H9 (cell line): ENCODE measurements around the gene EXD1. TPM values are rescaled to one million over a fixed set of nuclear protein-coding genes. Genes with fewer than 3 reads are reported as not detected.

Source experiments
- DNase-seq: peaks from one replicate; pipeline ENCODE4 v3.0.0-alpha.2; 2017
- H2AFZ ChIP-seq: one replicate; pipeline ENCODE4 v1.6.1; 2013; ENCODE audit warnings: mild to moderate bottlenecking, low read length, control low read depth, moderate library complexity
- H2AK5ac ChIP-seq: 2 replicates; pipeline ENCODE4 v1.6.1; 2013; ENCODE audit warnings: low read length, control low read depth, mixed read lengths; ENCODE audit not compliant: insufficient read length
- H2BK120ac ChIP-seq: one replicate; pipeline ENCODE4 v1.6.1; 2013; ENCODE audit warnings: low read depth, mild to moderate bottlenecking, low read length, control low read depth, inconsistent platforms; ENCODE audit not compliant: poor library complexity, severe bottlenecking
- H2BK12ac ChIP-seq: 2 replicates; pipeline ENCODE4 v1.6.1; 2013; ENCODE audit warnings: low read length, control low read depth, mixed read lengths, low read depth; ENCODE audit not compliant: insufficient read length
- H2BK15ac ChIP-seq: 2 replicates; pipeline ENCODE4 v1.6.1; 2013; ENCODE audit warnings: low read depth, low read length, control low read depth
- H2BK20ac ChIP-seq: one replicate; pipeline ENCODE4 v1.6.1; 2013; ENCODE audit warnings: low read depth, mild to moderate bottlenecking, low read length, control low read depth, inconsistent platforms; ENCODE audit not compliant: poor library complexity, severe bottlenecking
- H2BK5ac ChIP-seq: 2 replicates; pipeline ENCODE4 v1.6.1; 2013; ENCODE audit warnings: low read length, control low read depth, mixed read lengths; ENCODE audit not compliant: insufficient read length
- H3K14ac ChIP-seq: 2 replicates; pipeline ENCODE4 v1.6.1; 2013; ENCODE audit warnings: low read length, control low read depth; ENCODE audit not compliant: insufficient read depth
- H3K18ac ChIP-seq: 2 replicates; pipeline ENCODE4 v1.6.1; 2013; ENCODE audit warnings: low read depth, mild to moderate bottlenecking, mixed read lengths, low read length, control low read depth; ENCODE audit not compliant: insufficient read length
- H3K23ac ChIP-seq: 2 replicates; pipeline ENCODE4 v1.6.1; 2013; ENCODE audit warnings: low read length, control low read depth, mixed read lengths, low read depth; ENCODE audit not compliant: insufficient read length
- H3K23me2 ChIP-seq: 2 replicates; pipeline ENCODE4 v1.6.1; 2013; ENCODE audit warnings: low read depth, mild to moderate bottlenecking, mixed read lengths, low read length, control low read depth; ENCODE audit not compliant: insufficient read length, poor library complexity, severe bottlenecking
- H3K27ac ChIP-seq: 2 replicates; pipeline ENCODE4 v1.5.1; 2013; ENCODE audit warnings: low read length, control low read depth, mixed read lengths, low read depth; ENCODE audit not compliant: insufficient read length
- H3K27me3 ChIP-seq: 2 replicates; pipeline ENCODE4 v1.6.1; 2013; ENCODE audit warnings: low read length, control low read depth, inconsistent platforms; ENCODE audit not compliant: insufficient read depth
- H3K4ac ChIP-seq: 2 replicates; pipeline ENCODE4 v1.6.1; 2013; ENCODE audit warnings: low read depth, mild to moderate bottlenecking, control low read depth, inconsistent platforms, low read length, moderate library complexity
- H3K4me1 ChIP-seq: 2 replicates; pipeline ENCODE4 v1.6.1; 2013; ENCODE audit warnings: low read length, control low read depth, inconsistent platforms; ENCODE audit not compliant: insufficient read depth
- H3K4me2 ChIP-seq: 2 replicates; pipeline ENCODE4 v1.6.1; 2013; ENCODE audit warnings: low read length, control low read depth, mixed read lengths; ENCODE audit not compliant: insufficient read length, insufficient read depth
- H3K56ac ChIP-seq: 2 replicates; pipeline ENCODE4 v1.6.1; 2013; ENCODE audit warnings: low read depth, mild to moderate bottlenecking, mixed read lengths, low read length, control low read depth; ENCODE audit not compliant: insufficient read length
- H3K79me1 ChIP-seq: 2 replicates; pipeline ENCODE4 v1.6.1; 2013; ENCODE audit warnings: low read depth, mild to moderate bottlenecking, moderate library complexity, low read length, control low read depth, inconsistent platforms; ENCODE audit not compliant: insufficient read depth, poor library complexity, severe bottlenecking
- H3K79me2 ChIP-seq: 2 replicates; pipeline ENCODE4 v1.6.1; 2013; ENCODE audit warnings: low read length, control low read depth, inconsistent platforms; ENCODE audit not compliant: insufficient read depth
- H3K9ac ChIP-seq: 2 replicates; pipeline ENCODE4 v1.6.1; 2013; ENCODE audit warnings: low read length, control low read depth, mixed read lengths; ENCODE audit not compliant: insufficient read length; ENCODE audit errors: extremely low read depth
- H3K9me3 ChIP-seq: one replicate; pipeline ENCODE4 v1.6.1; 2013; ENCODE audit warnings: low read depth, low read length, inconsistent platforms; ENCODE audit not compliant: control insufficient read depth
- H3T11ph ChIP-seq: one replicate; pipeline ENCODE4 v1.6.1; 2013; ENCODE audit warnings: mild to moderate bottlenecking, low read length, control low read depth, inconsistent platforms
- H4K20me1 ChIP-seq: one replicate; pipeline ENCODE4 v1.6.1; 2013; ENCODE audit not compliant: control insufficient read depth, insufficient read length, insufficient read depth
- H4K5ac ChIP-seq: 2 replicates; pipeline ENCODE4 v1.6.1; 2013; ENCODE audit warnings: low read depth, mild to moderate bottlenecking, mixed read lengths, low read length, control low read depth; ENCODE audit not compliant: insufficient read length
- H4K8ac ChIP-seq: replicated peaks from 2 replicates; pipeline ENCODE4 v1.6.1; 2013; ENCODE audit warnings: low read length, control low read depth, mixed read lengths, low read depth; ENCODE audit not compliant: insufficient read length
- H4K91ac ChIP-seq: 2 replicates; pipeline ENCODE4 v1.6.1; 2013; ENCODE audit warnings: low read depth, mild to moderate bottlenecking, moderate library complexity, mixed read lengths, low read length, control low read depth; ENCODE audit not compliant: insufficient read length
- H3K27ac Mint-ChIP-seq, 3 experiments: 2 replicates in 2 of 3; 3 replicates in 1 of 3; pipeline ENCODE4 v1.8.0; 2020 to 2021; ENCODE audit warnings: mixed read lengths in 3 of 3, mild to moderate bottlenecking in 1 of 3, moderate library complexity in 1 of 3
- H3K27me3 Mint-ChIP-seq: 2 replicates; pipeline ENCODE4 v1.8.0; 2021; ENCODE audit warnings: low read depth, mild to moderate bottlenecking, moderate library complexity, mixed read lengths
- H3K36me3 Mint-ChIP-seq, 3 experiments: 2 replicates in 2 of 3; 3 replicates in 1 of 3; pipeline ENCODE4 v1.8.0; 2020 to 2021; ENCODE audit warnings: low read depth in 3 of 3, mixed read lengths in 3 of 3; ENCODE audit not compliant: insufficient read depth in 1 of 3
- H3K4me1 Mint-ChIP-seq, 2 experiments: 2 replicates each; pipeline ENCODE4 v1.8.0; 2020; ENCODE audit warnings: mixed read lengths in 2 of 2
- H3K4me3 Mint-ChIP-seq, 2 experiments: 2 replicates in 1 of 2; 3 replicates in 1 of 2; pipeline ENCODE4 v1.8.0; 2020 to 2021; ENCODE audit warnings: mild to moderate bottlenecking in 2 of 2, mixed read lengths in 2 of 2, moderate library complexity in 1 of 2
- H3K9me3 Mint-ChIP-seq, 2 experiments: 2 replicates in 1 of 2; 3 replicates in 1 of 2; pipeline ENCODE4 v1.8.0; 2020; ENCODE audit warnings: mild to moderate bottlenecking in 2 of 2, mixed read lengths in 2 of 2, moderate library complexity in 1 of 2
- CTCF ChIP-seq: fragments of 200-600 bp; sonication (generic); conservative IDR thresholded peaks from 3 replicates; pipeline ENCODE4 v1.8.0; 2021; ENCODE audit warnings: antibody characterized with exemption, mild to moderate bottlenecking
- WGBS: extraction: QIAGEN DNeasy Blood & Tissue Kit; methylation state at CpG from one replicate; pipeline ENCODE4 v1.1.7; 2013; ENCODE audit warnings: missing lambda C conversion rate, low lambda C conversion rate, mixed read lengths; ENCODE audit not compliant: insufficient read length; ENCODE audit errors: extremely low coverage; 5-methylcytosine and 5-hydroxymethylcytosine counted together
- total RNA-seq: library from RNA; stranded (reverse); gene quantifications from 2 replicates; pipeline ENCODE4 v1.2.1, GENCODE V29; 2021

The EXD1 gene
- total RNA-seq, 1 experiment from 2014 or later: not detected

- Histone ChIP-seq H3K56ac (no peak overlapping the region), H4K91ac (no peak overlapping the region), H3T11ph (no peak overlapping the region), H4K8ac (no peak overlapping the region), H2BK120ac (no peak overlapping the region), H3K27me3 (no peaks in the 10 kb centered on the region), H3K9ac (no peak overlapping the region), H2BK12ac (no peak overlapping the region), H3K79me2 (peaks cover 6% of the 10 kb centered on the region; the same call in 1 of the 2 replicates), H3K9me3 (no peaks in the 10 kb centered on the region), H2BK5ac (no peak overlapping the region), H4K20me1 (no peaks in the 10 kb centered on the region), H2BK15ac (no peak overlapping the region), H2BK20ac (no peak overlapping the region), H3K4me2 (no peak overlapping the region), H3K18ac (no peak overlapping the region), H3K79me1 (no peaks in the 10 kb centered on the region), H3K23ac (no peak overlapping the region), H3K4ac (no peak overlapping the region), H4K5ac (no peak overlapping the region), H3K27ac (no peak overlapping the region), H2AK5ac (no peak overlapping the region), H3K4me1 (no peaks in the 10 kb centered on the region), H3K23me2 (peaks cover 3% of the 10 kb centered on the region), H2AFZ (no peak overlapping the region), H3K14ac (no peak overlapping the region)
- DNase-seq: no peak
- H3K9me3 Mint-ChIP-seq: no peaks in the 10 kb centered on the region; a peak in 1 of 5 replicates
- TF ChIP-seq CTCF: no peak
- peaks cover 8 to 15% of the 10 kb centered on the region in 2 experiments for H3K4me1 Mint-ChIP-seq
- no CpG with 5 or more reads among the region's 1 CpG for WGBS
- peaks cover 13 to 32% (median 32%) of the 10 kb centered on the region in 3 experiments for H3K36me3 Mint-ChIP-seq
- H3K27me3 Mint-ChIP-seq: no peaks in the 10 kb centered on the region
- H3K4me3 Mint-ChIP-seq: no peak overlapping the region
- no peak overlapping the region for H3K27ac Mint-ChIP-seq
Measured at GRCh38 chr15:41279535-41280283, 49.2 kb upstream of the EXD1 start.
